ENCODE data around the gene IGF1R.

- TF ChIP-seq CBX5 (CRISPR knock-in tag; IDR thresholded peaks at IDR 0.05; ENCODE audit: borderline replicate concordance), result no peak
- TF ChIP-seq POLR2A (IDR thresholded peaks at IDR 0.05; ENCODE audit: insufficient read depth in 1 of 2, low read depth in 2 of 2, low read length in 2 of 2), result no peak
- no peak for TF ChIP-seq ARNTL (CRISPR knock-in tag; IDR thresholded peaks at IDR 0.05)
- no peak for TF ChIP-seq HDAC6 (IDR thresholded peaks at IDR 0.05; ENCODE audit: low read depth, low read length)
- no peak for TF ChIP-seq PAX8 (CRISPR knock-in tag; IDR thresholded peaks at IDR 0.05; ENCODE audit: borderline replicate concordance)
- TF ChIP-seq RNF219 (CRISPR knock-in tag; IDR thresholded peaks at IDR 0.05), result no peak
- TF ChIP-seq ZSCAN29 (CRISPR knock-in tag; conservative IDR thresholded peaks at IDR 0.05), result no peak
- TF ChIP-seq TOE1 (CRISPR knock-in tag; IDR thresholded peaks at IDR 0.05), result no peak
- no peak for TF ChIP-seq MTA1 (CRISPR knock-in tag; IDR thresholded peaks at IDR 0.05; ENCODE audit: borderline replicate concordance)
- TF ChIP-seq HMG20A (CRISPR knock-in tag; IDR thresholded peaks at IDR 0.05; ENCODE audit: borderline replicate concordance), result no peak
- TF ChIP-seq EZH2 (conservative IDR thresholded peaks at IDR 0.05; ENCODE audit: low read depth, low read length), result no peak
- no peak for TF ChIP-seq MYNN (CRISPR knock-in tag; IDR thresholded peaks at IDR 0.05; ENCODE audit: low read depth)
- TF ChIP-seq STAG1 (CRISPR knock-in tag; IDR thresholded peaks at IDR 0.05), result no peak
These were observed 230.5 kb downstream of the IGF1R start for GRCh38 chr15:98878862-98879261.
